ENCODE data around the gene RTN4.

DNA sequence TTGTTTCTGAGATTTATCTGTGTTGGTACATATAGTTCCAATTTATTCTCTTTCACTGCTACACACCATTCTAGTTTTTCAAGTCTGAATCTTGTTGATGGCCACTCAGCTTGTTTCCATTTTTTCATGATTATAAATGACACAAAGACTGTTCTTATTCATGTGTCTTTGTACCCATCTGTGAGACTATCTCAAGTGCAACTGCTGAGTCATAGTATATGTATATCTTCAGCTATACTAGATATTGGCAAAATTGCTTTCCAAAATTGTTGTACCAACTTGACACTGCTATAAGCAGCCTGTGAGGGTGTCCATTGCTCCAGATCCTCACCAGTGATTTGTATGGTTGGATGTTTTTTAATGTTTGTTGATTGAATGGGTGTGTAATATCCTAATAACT, 37.2 kb upstream of the RTN4 start:
- TF ChIP-seq, protein P1, sequence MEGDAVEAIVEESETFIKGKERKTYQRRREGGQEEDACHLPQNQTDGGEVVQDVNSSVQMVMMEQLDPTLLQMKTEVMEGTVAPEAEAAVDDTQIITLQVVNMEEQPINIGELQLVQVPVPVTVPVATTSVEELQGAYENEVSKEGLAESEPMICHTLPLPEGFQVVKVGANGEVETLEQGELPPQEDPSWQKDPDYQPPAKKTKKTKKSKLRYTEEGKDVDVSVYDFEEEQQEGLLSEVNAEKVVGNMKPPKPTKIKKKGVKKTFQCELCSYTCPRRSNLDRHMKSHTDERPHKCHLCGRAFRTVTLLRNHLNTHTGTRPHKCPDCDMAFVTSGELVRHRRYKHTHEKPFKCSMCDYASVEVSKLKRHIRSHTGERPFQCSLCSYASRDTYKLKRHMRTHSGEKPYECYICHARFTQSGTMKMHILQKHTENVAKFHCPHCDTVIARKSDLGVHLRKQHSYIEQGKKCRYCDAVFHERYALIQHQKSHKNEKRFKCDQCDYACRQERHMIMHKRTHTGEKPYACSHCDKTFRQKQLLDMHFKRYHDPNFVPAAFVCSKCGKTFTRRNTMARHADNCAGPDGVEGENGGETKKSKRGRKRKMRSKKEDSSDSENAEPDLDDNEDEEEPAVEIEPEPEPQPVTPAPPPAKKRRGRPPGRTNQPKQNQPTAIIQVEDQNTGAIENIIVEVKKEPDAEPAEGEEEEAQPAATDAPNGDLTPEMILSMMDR (IDR thresholded peaks at IDR 0.05 in 8 of 11, conservative IDR thresholded peaks at IDR 0.05 in 3 of 11) = no peak
- TF ChIP-seq POLR2A (IDR thresholded peaks at IDR 0.05) = no peak

Measured in spleen (tissue), 7 donors.